Right ventricle myocardium inferior (tissue), 1 donor: ENCODE results near the gene SGMS1. TPM values are rescaled to one million over a fixed set of nuclear protein-coding genes. Genes with fewer than 3 reads are reported as not detected.

Experiments
- total RNA-seq: library from RNA; stranded (reverse); fragmentation: NEBNext Ultra II Directional; extraction: Animal tissue kit (Norgen Biotek cat#: 25700); gene quantifications from one replicate; pipeline ENCODE4 v1.2.1, GENCODE V29; 2021
- donor health status: DM: no; HTN: yes; CAD: no; lungs with severe emphysema.

The SGMS1 gene
- total RNA-seq, 1 donor from 2014 or later = 23.1 TPM

Other genes starting within 250 kb of the SGMS1 start
- gene ASAH2B, start 116.0 kb upstream of the SGMS1 start, total RNA-seq = 3.4 TPM